ENCODE results near the gene GNLY. TPM values are rescaled to one million over a fixed set of nuclear protein-coding genes. Genes with fewer than 3 reads are reported as not detected.

GNLY gene
- total RNA-seq, 1 donor from 2014 or later: 3.2 TPM

DNA sequence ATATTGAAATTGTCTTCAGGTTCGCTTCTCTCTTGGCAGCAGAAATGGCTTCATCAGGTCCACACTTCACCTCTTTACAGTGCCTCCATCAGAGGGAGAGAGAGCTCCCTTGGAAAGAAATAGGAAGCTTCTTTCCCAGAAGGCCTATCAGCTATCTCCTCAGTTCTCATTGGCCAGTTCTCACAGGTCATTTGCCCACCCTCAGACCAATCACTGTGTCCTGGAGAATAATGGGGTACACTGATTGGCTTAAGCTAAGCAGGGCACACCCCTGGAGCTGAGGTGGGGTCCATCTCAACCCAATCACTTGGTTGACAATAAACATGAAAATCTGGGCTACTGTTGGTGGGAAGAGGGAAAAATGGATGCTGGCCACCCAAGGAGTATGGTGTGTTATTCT lies 5.2 kb downstream of the GNLY start:
- Histone ChIP-seq H3K4me3 (no peak overlapping the region), H3K27ac (no peak overlapping the region), H3K9me3 (no peaks in the 10 kb centered on the region), H3K27me3 (no peaks in the 10 kb centered on the region), H3K4me1 (no peaks in the 10 kb centered on the region), H3K36me3 (no peaks in the 10 kb centered on the region)
- DNase-seq (ENCODE audit: extremely low spot score in 2 of 2): no peak
- intact Hi-C loops (cut with DNase I): no loop called here
- TF ChIP-seq, protein P1, sequence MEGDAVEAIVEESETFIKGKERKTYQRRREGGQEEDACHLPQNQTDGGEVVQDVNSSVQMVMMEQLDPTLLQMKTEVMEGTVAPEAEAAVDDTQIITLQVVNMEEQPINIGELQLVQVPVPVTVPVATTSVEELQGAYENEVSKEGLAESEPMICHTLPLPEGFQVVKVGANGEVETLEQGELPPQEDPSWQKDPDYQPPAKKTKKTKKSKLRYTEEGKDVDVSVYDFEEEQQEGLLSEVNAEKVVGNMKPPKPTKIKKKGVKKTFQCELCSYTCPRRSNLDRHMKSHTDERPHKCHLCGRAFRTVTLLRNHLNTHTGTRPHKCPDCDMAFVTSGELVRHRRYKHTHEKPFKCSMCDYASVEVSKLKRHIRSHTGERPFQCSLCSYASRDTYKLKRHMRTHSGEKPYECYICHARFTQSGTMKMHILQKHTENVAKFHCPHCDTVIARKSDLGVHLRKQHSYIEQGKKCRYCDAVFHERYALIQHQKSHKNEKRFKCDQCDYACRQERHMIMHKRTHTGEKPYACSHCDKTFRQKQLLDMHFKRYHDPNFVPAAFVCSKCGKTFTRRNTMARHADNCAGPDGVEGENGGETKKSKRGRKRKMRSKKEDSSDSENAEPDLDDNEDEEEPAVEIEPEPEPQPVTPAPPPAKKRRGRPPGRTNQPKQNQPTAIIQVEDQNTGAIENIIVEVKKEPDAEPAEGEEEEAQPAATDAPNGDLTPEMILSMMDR (IDR thresholded peaks at IDR 0.05): no peak
- TF ChIP-seq POLR2AphosphoS5 (IDR thresholded peaks at IDR 0.05; ENCODE audit: insufficient read depth in 1 of 2, low read depth in 1 of 2): no peak
- no peak for TF ChIP-seq POLR2A (IDR thresholded peaks at IDR 0.05)

DNA sequence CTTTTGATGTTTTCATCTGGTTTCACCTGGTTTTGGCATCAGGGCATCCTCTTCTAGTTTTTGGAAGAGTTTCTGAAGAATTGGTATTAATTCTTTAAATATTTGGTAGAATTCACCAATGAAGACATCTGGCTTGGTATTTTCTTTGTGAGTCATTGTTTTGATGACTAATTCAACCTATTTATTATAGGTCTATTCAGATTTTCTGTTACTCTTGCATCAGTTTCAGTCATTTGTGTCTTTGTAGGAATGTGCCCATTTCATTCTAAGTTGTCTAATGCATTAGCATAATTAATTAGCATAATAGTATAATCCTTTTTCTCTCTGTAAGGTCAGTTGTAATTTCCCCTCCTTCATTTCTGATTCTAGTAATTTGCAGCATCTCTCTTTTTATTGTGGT lies 8.0 kb downstream of the GNLY start:
- no peak overlapping the region for H3K27ac ChIP-seq
- TF ChIP-seq POLR2A (IDR thresholded peaks at IDR 0.05) (no peak), POLR2AphosphoS5 (IDR thresholded peaks at IDR 0.05; ENCODE audit: insufficient read depth in 1 of 2, low read depth in 1 of 2) (no peak)
- TF ChIP-seq, protein P1 (IDR thresholded peaks at IDR 0.05): no peak
- H3K9me3 ChIP-seq: no peaks in the 10 kb centered on the region
- no peaks in the 10 kb centered on the region for H3K36me3 ChIP-seq
- no peaks in the 10 kb centered on the region for H3K4me1 ChIP-seq
- no peak overlapping the region for H3K4me3 ChIP-seq
- intact Hi-C loops (cut with DNase I): no loop called here
- no peaks in the 10 kb centered on the region for H3K27me3 ChIP-seq
- no peak for DNase-seq (ENCODE audit: extremely low spot score in 2 of 2)

DNA sequence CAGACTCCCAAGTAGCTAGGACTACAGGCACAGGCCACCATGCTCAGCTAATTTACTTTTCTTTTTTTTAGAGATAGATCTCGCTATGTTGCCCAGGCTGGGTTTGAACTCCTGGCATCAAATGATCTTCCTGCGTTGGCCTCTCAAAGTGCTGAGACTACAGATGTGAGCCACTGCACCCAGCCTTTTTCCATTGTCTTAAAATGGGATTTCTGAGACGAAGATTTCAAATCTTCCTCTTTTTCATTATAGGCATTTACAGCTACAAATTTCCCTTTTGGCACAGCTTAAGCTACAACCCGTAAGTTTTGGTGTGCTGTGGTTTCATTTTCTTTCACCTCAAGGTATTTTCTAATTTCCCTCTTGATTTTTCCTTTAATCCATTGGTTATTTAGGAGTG lies 8.6 kb downstream of the GNLY start:
- no peaks in the 10 kb centered on the region for H3K9me3 ChIP-seq
- no peak for DNase-seq (ENCODE audit: extremely low spot score in 2 of 2)
- intact Hi-C loops (cut with DNase I): no loop called here
- no peaks in the 10 kb centered on the region for H3K4me1 ChIP-seq
- H3K27ac ChIP-seq: no peak overlapping the region
- no peaks in the 10 kb centered on the region for H3K36me3 ChIP-seq
- no peak overlapping the region for H3K4me3 ChIP-seq
- TF ChIP-seq POLR2AphosphoS5 (IDR thresholded peaks at IDR 0.05; ENCODE audit: insufficient read depth in 1 of 2, low read depth in 1 of 2) (no peak), POLR2A (IDR thresholded peaks at IDR 0.05) (no peak)
- TF ChIP-seq, protein P1 (IDR thresholded peaks at IDR 0.05): no peak
- no peaks in the 10 kb centered on the region for H3K27me3 ChIP-seq

DNA sequence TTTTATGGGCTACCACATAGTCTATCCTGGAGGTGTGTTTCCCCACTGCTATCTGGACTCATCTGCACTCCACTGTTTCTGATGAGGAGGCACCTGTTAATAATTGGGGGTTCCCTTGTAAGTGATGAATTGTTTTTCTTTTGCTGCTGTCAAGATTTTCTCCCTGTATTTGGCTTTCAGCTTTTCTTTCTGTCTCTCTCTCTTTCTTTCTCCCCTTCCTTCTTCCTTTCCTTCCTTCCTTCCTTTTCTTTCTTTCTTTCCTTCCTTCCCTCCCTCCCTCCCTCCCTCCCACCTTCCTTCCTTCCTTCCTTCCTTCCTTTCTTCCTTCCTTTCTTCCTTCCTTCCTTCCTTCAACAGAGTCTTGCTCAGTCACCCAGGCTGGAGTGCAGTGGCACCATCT lies 9.2 kb downstream of the GNLY start:
- H3K4me3 ChIP-seq: no peak overlapping the region
- DNase-seq (ENCODE audit: extremely low spot score in 2 of 2): no peak
- TF ChIP-seq, protein P1 (IDR thresholded peaks at IDR 0.05): no peak
- TF ChIP-seq POLR2A (IDR thresholded peaks at IDR 0.05) (no peak), POLR2AphosphoS5 (IDR thresholded peaks at IDR 0.05; ENCODE audit: insufficient read depth in 1 of 2, low read depth in 1 of 2) (no peak)
- no peaks in the 10 kb centered on the region for H3K9me3 ChIP-seq
- no peaks in the 10 kb centered on the region for H3K4me1 ChIP-seq
- intact Hi-C loops (cut with DNase I): no loop called here
- H3K27ac ChIP-seq: no peak overlapping the region
- no peaks in the 10 kb centered on the region for H3K36me3 ChIP-seq
- H3K27me3 ChIP-seq: no peaks in the 10 kb centered on the region

DNA sequence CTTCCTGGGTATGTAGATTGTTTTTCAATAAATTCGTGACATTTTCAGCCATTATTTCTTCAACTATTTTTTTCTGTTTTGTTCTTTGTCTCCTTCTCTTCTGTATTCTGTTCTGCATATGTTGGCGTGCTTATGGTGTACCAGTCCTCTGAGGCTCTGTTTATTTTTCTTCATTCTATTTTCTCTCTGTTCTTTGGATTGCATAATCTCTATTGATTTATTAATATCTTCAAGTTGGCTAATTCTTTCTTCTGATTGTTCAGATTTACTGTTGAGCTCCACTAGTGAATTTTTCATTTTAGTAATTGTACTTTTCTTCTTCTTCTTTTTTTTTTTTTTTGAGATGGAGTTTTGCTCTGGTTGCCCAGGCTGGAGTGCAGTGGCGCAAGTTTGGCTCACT lies 9.9 kb downstream of the GNLY start:
- intact Hi-C loops (cut with DNase I): no loop called here

More for the DNA sequence above, 9.9 kb downstream of the GNLY start:
- H3K4me1 ChIP-seq: no peaks in the 10 kb centered on the region
- TF ChIP-seq POLR2A (IDR thresholded peaks at IDR 0.05): no peak
- TF ChIP-seq POLR2AphosphoS5 (IDR thresholded peaks at IDR 0.05; ENCODE audit: insufficient read depth in 1 of 2, low read depth in 1 of 2): no peak
- TF ChIP-seq, protein P1 (IDR thresholded peaks at IDR 0.05): no peak
- no peak overlapping the region for H3K27ac ChIP-seq
- no peak for DNase-seq (ENCODE audit: extremely low spot score in 2 of 2)
- no peak overlapping the region for H3K4me3 ChIP-seq
- no peaks in the 10 kb centered on the region for H3K36me3 ChIP-seq
- H3K9me3 ChIP-seq: no peaks in the 10 kb centered on the region
- no peaks in the 10 kb centered on the region for H3K27me3 ChIP-seq

Data from vagina (tissue), 2 donors.